Spleen (tissue), 11 donors: ENCODE data around the gene IP6K3. TPM values are rescaled to one million over a fixed set of nuclear protein-coding genes. Genes with fewer than 3 reads are reported as not detected.
A peak's percentile ranks its signal among the peaks of the same experiment; 100 is the strongest.

Experiments
- DNase-seq: peaks from one replicate; pipeline ENCODE4 v3.0.0-alpha.2; 2020
- H3K27ac ChIP-seq, 8 donors: fragments of 200-600 bp; sonication (generic) in 7 of 8; 1 replicate in 4 of 8; 2 replicates in 4 of 8; pipeline versions ENCODE4 v1.5.0 to v1.8.0; 2016 to 2021; ENCODE audit warnings: inconsistent platforms in 4 of 8, mild to moderate bottlenecking in 4 of 8, moderate library complexity in 1 of 8
- H3K27me3 ChIP-seq, 7 donors: fragments of 200-600 bp; sonication (generic) in 6 of 7; replicated peaks in 1 of 7; 1 replicate in 4 of 7; 2 replicates in 3 of 7; pipeline versions ENCODE4 v1.5.0 to v1.8.0; 2016 to 2021; ENCODE audit warnings: inconsistent platforms in 3 of 7, mild to moderate bottlenecking in 1 of 7
- H3K36me3 ChIP-seq, 6 donors: fragments of 200-600 bp; sonication (generic) in 5 of 6; 1 replicate in 4 of 6; 2 replicates in 2 of 6; pipeline versions ENCODE4 v1.5.0 to v1.8.0; 2016 to 2021; ENCODE audit warnings: inconsistent platforms in 2 of 6
- H3K4me1 ChIP-seq, 6 donors: fragments of 200-600 bp; sonication (generic) in 5 of 6; 1 replicate in 3 of 6; 2 replicates in 3 of 6; pipeline versions ENCODE4 v1.5.0 to v1.8.0; 2016 to 2021; ENCODE audit warnings: inconsistent platforms in 3 of 6
- H3K4me3 ChIP-seq, 8 donors: fragments of 200-600 bp; sonication (generic) in 7 of 8; 1 replicate in 4 of 8; 2 replicates in 4 of 8; pipeline versions ENCODE4 v1.5.0 to v1.8.0; 2016 to 2021; ENCODE audit warnings: inconsistent platforms in 4 of 8, mild to moderate bottlenecking in 4 of 8, moderate library complexity in 2 of 8
- H3K9me3 ChIP-seq, 8 donors: fragments of 200-600 bp; sonication (generic) in 7 of 8; 1 replicate in 4 of 8; 2 replicates in 4 of 8; pipeline versions ENCODE4 v1.5.0 to v1.8.0; 2016 to 2021; ENCODE audit warnings: inconsistent platforms in 4 of 8
- POLR2A ChIP-seq, 3 donors: fragments of 450-650 bp; IDR thresholded peaks; one replicate each; pipeline ENCODE4 v1.5.1; 2017; ENCODE audit warnings: antibody characterized with exemption in 3 of 3, mild to moderate bottlenecking in 1 of 3
- POLR2AphosphoS5 ChIP-seq, 3 donors: sonication (generic); formaldehyde crosslinking; IDR thresholded peaks; one replicate each; pipeline ENCODE4 v1.5.1; 2017; ENCODE audit warnings: antibody characterized with exemption in 3 of 3
- WGBS, 5 donors: extraction: QIAGEN DNeasy Blood & Tissue Kit in 3 of 5; methylation state at CpG; one replicate each; pipeline versions ENCODE4 v1.1.5 to v1.1.7; 2013 to 2018; 5-methylcytosine and 5-hydroxymethylcytosine counted together
- intact Hi-C: fragments of 100-400 bp; cut with DNase I; formaldehyde crosslinking; loops from one replicate; pipeline ENCODE4 v1.15.0; 2023; ENCODE audit warnings: low total_unique reads
- polyA plus RNA-seq, 3 donors: library from polyadenylated mRNA; stranded (reverse); fragments of 200-250 nt; gene quantifications; one replicate each; pipeline ENCODE4 v1.2.1, GENCODE V29; 2013
- total RNA-seq, 7 donors: library from RNA; depleted of rRNA in 3 of 7; stranded (reverse); fragments of >200 nt in 3 of 7; fragmentation: NEBNext Ultra II Directional in 4 of 7; extraction: Animal tissue kit (Norgen Biotek cat#: 25700) in 4 of 7; gene quantifications; one replicate each; pipeline versions ENCODE4 v1.1.0 to v1.2.1, GENCODE V29; 2016 to 2021
- TF ChIP-seq, protein P1 (sequence below), 11 experiments: fragments of 200-600 bp in 7 of 11; fragments of 450-650 bp in 4 of 11; sonication (generic) in 4 of 11; IDR thresholded peaks in 8 of 11; conservative IDR thresholded peaks in 3 of 11; 1 replicate in 7 of 11; 2 replicates in 4 of 11; pipeline versions ENCODE4 v1.4.0 to v1.8.0; 2016 to 2021; ENCODE audit warnings: antibody characterized with exemption in 11 of 11, inconsistent platforms in 4 of 11, mild to moderate bottlenecking in 1 of 11
- donor health status: healthy with polysubstance abuse.
- donor health status: DM: no; HTN: no; CAD: no; lungs with moderate emphysema.
- donor health status: DM: no; HTN: no; CAD: no.
- donor health status: Bipolar disorder and iron deficiency.
- donor health status: healthy.
- donor health status: DM: no; HTN: no; CAD: no.
- donor health status: DM: yes; HTN: yes; CAD: no.

Gene IP6K3
- total and polyA plus RNA-seq, 10 donors: 0.30 to 5.8 (median 2.2) TPM

DNA sequence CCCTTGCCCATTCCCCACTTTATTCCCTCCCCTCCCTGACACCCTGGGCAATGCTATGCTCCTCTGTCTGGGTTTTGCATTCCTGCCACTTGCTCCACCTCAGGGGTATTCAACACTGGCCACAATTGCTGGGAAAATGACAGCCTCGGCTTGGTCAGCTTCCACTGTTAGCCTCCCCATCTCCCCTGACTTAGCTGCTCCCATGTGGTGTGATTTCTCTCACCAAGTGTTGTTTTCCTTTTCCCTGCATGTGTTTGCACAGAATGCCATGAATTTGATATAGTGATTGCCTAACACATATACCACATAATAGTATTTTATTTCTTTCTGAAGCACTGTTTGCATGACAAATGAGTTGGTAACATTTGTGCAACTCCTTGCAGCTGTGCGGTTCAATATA is 43.7 kb upstream of the IP6K3 start:
- intact Hi-C loops: no loop called here
- WGBS, 5 donors: 81 to 97% (median 89%) methylated on average over 2 of the region's 2 CpGs
- peaks cover 0 to 18% (median 0%) of the 10 kb centered on the region in 6 donors for H3K36me3 ChIP-seq
- H3K9me3 ChIP-seq: no peaks in the 10 kb centered on the region
- no peak overlapping the region for H3K4me3 ChIP-seq
- H3K4me1 ChIP-seq: peaks cover 27 to 42% (median 33%) of the 10 kb centered on the region in 6 donors
- TF ChIP-seq, protein P1, sequence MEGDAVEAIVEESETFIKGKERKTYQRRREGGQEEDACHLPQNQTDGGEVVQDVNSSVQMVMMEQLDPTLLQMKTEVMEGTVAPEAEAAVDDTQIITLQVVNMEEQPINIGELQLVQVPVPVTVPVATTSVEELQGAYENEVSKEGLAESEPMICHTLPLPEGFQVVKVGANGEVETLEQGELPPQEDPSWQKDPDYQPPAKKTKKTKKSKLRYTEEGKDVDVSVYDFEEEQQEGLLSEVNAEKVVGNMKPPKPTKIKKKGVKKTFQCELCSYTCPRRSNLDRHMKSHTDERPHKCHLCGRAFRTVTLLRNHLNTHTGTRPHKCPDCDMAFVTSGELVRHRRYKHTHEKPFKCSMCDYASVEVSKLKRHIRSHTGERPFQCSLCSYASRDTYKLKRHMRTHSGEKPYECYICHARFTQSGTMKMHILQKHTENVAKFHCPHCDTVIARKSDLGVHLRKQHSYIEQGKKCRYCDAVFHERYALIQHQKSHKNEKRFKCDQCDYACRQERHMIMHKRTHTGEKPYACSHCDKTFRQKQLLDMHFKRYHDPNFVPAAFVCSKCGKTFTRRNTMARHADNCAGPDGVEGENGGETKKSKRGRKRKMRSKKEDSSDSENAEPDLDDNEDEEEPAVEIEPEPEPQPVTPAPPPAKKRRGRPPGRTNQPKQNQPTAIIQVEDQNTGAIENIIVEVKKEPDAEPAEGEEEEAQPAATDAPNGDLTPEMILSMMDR (IDR thresholded peaks at IDR 0.05 in 8 of 11, conservative IDR thresholded peaks at IDR 0.05 in 3 of 11): no peak
- TF ChIP-seq POLR2AphosphoS5 (IDR thresholded peaks at IDR 0.05) (no peak), POLR2A (IDR thresholded peaks at IDR 0.05) (no peak)
- no peaks in the 10 kb centered on the region for H3K27me3 ChIP-seq
- H3K27ac ChIP-seq: no peak overlapping the region
- DNase-seq: no peak

DNA sequence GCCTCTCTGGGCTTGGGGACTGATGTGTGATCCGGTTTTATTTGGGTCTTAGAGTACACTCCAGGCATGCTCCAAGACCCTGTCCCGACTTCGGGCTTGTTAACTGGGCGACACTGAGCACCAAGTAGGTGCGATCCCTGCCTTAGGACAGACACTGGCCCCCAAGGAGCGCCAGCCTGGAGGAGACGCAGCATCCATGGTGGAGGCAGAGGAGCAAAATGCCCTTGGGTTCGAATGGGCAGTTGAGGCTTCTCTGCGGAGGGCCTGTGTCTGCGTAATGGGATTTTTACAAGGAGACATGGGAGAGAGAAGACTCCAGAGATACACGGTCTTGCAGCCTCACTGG is 42.8 kb upstream of the IP6K3 start:
- intact Hi-C loops: no loop called here
- DNase-seq: peak; percentile 81
- Histone ChIP-seq H3K4me1 (peaks cover 34 to 47% (median 41%) of the 10 kb centered on the region in 6 donors), H3K4me3 (peak overlapping the region in 7 of 8 donors; percentile 65 to 98 (median 95)), H3K27me3 (no peaks in the 10 kb centered on the region), H3K27ac (peak overlapping the region in 7 of 8 donors; percentile 97 to 100 (median 99)), H3K9me3 (no peaks in the 10 kb centered on the region), H3K36me3 (peaks cover 1 to 27% (median 3%) of the 10 kb centered on the region in 6 donors)
- TF ChIP-seq POLR2A (IDR thresholded peaks at IDR 0.05): no peak
- TF ChIP-seq, protein P1 (IDR thresholded peaks at IDR 0.05 in 8 of 11, conservative IDR thresholded peaks at IDR 0.05 in 3 of 11): no peak
- TF ChIP-seq POLR2AphosphoS5 (IDR thresholded peaks at IDR 0.05): no peak
- 84 to 95% (median 92%) methylated on average over 11 of the region's 11 CpGs for WGBS, 5 donors

DNA sequence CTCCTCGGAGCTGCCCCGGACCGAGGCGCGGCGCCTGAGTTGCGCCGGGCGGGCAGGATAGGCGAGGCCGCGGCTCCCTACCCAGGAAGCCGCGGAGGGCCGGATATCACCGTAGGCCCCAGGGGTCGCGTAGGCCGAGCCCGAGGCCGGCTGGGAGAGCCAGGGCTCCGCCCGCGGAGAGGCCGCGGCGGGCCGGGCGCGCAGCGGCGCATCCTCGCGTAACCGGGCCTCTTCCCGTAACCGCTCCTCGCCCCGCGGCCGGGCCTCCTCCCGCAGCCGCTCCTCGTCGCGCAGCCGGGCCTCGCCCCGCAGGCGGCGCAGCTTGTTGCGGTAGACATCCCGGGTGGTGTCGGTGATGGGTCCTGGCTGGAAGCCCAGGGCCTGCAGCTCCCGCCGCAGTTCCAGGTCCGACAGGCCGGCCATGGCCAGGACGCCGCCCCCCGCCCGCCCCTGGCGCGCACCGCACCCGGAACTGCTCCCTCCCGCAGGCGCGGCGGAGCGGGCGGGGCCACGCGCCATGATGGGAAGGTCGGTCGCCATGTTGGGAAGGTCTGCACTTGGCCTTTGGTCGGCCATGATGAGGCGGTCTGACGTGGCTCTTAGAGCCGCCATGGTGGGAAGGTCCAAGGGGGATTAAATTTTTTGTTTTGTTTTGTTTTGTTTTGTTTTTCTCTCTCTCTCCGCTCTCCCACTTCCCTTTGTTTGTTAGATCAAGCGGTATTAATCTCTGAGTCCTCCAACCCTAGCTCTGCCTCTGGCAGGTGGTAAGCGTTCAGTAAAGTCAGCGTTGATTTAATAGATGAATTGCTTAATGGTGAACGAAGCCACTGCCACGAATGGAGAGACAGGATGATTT is 42.2 kb upstream of the IP6K3 start, which contains the start of gene LEMD2:
LEMD2 (minus strand) TSS at position 437 of the 856 bp plus-strand sequence; CDS start at position 423, 14 bp downstream.
- peak within 1 kb of the TSS; percentile 65 to 98 (median 92) for H3K4me3 ChIP-seq
- no peaks in the 10 kb centered on the region for H3K9me3 ChIP-seq
- peak within 1 kb of the TSS; percentile 90 to 100 (median 99) for H3K27ac ChIP-seq
- WGBS, 5 donors: 4 to 19% (median 7%) methylated on average over 13 to 86 of the region's 86 CpGs
- no peaks in the 10 kb centered on the region for H3K27me3 ChIP-seq
- peak; percentile 98 for DNase-seq
- peak; percentile 19 to 91 (median 69) for TF ChIP-seq POLR2A (IDR thresholded peaks at IDR 0.05)
- TF ChIP-seq, protein P1 (IDR thresholded peaks at IDR 0.05 in 8 of 11, conservative IDR thresholded peaks at IDR 0.05 in 3 of 11): peak in 3 of 11 experiments; percentile 9 to 33 (median 27)
- TF ChIP-seq POLR2AphosphoS5 (IDR thresholded peaks at IDR 0.05): peak; percentile 99 to 100 (median 100)
- intact Hi-C loops: no loop called here
- peaks cover 3 to 33% (median 9%) of the 10 kb centered on the region in 6 donors for H3K36me3 ChIP-seq
- H3K4me1 ChIP-seq: peaks cover 39 to 53% (median 47%) of the 10 kb centered on the region in 6 donors
